Articular chondrocyte of knee joint (primary cell): ENCODE measurements around the gene ARHGAP11A. TPM values are rescaled to one million over a fixed set of nuclear protein-coding genes. Genes with fewer than 3 reads are reported as not detected.

Experiments used
- small RNA-seq: library from RNA; depleted of rRNA; stranded (forward); fragments of <200 nt; gene quantifications from one replicate; pipeline ENCODE3, GENCODE V24; 2012
- total RNA-seq: library from RNA; depleted of rRNA; stranded (reverse); fragments of >200 nt; gene quantifications from 2 replicates; pipeline ENCODE4 v1.2.3, GENCODE V29; 2012

ARHGAP11A gene, protein sequence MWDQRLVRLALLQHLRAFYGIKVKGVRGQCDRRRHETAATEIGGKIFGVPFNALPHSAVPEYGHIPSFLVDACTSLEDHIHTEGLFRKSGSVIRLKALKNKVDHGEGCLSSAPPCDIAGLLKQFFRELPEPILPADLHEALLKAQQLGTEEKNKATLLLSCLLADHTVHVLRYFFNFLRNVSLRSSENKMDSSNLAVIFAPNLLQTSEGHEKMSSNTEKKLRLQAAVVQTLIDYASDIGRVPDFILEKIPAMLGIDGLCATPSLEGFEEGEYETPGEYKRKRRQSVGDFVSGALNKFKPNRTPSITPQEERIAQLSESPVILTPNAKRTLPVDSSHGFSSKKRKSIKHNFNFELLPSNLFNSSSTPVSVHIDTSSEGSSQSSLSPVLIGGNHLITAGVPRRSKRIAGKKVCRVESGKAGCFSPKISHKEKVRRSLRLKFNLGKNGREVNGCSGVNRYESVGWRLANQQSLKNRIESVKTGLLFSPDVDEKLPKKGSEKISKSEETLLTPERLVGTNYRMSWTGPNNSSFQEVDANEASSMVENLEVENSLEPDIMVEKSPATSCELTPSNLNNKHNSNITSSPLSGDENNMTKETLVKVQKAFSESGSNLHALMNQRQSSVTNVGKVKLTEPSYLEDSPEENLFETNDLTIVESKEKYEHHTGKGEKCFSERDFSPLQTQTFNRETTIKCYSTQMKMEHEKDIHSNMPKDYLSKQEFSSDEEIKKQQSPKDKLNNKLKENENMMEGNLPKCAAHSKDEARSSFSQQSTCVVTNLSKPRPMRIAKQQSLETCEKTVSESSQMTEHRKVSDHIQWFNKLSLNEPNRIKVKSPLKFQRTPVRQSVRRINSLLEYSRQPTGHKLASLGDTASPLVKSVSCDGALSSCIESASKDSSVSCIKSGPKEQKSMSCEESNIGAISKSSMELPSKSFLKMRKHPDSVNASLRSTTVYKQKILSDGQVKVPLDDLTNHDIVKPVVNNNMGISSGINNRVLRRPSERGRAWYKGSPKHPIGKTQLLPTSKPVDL
- 17.1 and 23.5 TPM in 2 replicates for total RNA-seq

DNA sequence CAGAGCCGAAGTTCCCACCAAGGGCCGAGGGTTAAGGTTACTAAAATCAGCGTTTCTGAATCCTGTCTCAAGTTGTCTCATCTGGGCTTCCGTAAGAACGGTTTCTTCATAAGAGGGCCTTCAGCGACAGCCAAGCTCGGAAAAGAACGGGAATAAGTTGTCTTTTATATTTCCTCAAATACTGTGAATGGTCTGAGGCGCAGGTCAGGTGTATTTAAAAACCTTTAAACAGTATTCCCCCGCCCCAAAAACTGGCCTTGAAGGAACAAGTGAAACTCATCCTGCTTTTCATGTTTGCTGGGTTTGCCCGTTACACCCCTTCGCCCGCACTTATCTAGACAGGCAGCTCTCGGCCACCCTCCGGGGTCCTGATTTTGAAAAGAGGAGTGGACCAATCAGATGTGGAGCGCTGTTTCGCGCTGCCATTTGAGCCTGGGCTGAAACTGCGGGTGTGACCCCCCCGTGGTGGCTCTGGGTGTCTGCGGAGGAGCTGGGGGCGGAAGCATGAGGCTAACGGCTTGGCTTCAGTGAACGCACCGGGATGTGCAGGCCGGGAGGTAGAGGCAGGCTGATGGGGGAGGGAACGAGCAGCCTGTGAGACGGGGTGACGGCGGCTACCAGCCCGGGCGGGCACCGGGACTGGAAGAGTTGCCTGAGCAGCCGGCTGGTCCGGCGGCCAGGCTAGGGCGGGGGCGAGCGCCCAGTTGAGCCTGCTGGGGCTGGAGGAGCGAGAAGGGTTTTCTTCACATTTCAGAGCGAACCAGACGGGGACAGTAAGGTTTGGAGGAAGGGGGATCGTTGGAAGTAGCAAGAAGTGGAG lies at the start of gene ARHGAP11A:
Gene ARHGAP11A (plus strand): TSS at position 454 of the 820 bp plus-strand sequence. CDS start 708 bp downstream, outside the sequence.

DNA sequence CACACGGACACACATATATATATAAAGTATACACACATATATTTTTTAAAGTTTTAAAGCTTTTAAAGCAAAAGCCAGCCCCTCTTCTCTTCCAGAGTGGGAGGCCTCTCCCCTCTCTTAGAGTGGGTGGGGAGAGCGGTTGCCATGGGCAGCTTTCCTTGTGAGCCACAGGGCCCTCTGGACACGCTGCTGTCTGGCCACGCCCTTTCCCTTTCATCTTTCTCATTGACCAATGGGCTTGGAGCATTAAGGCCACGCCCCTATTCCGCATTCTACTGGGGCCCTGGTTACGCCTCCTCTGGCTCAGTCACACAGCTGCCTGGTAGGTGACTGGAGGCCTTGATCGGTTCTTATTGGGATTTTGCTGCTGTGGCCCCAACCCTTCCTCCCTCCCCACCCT lies 22.2 kb upstream of the ARHGAP11A start, which contains the start of gene GOLGA8N:
Gene GOLGA8N (plus strand): TSS at position 306 of the 400 bp plus-strand sequence.

DNA sequence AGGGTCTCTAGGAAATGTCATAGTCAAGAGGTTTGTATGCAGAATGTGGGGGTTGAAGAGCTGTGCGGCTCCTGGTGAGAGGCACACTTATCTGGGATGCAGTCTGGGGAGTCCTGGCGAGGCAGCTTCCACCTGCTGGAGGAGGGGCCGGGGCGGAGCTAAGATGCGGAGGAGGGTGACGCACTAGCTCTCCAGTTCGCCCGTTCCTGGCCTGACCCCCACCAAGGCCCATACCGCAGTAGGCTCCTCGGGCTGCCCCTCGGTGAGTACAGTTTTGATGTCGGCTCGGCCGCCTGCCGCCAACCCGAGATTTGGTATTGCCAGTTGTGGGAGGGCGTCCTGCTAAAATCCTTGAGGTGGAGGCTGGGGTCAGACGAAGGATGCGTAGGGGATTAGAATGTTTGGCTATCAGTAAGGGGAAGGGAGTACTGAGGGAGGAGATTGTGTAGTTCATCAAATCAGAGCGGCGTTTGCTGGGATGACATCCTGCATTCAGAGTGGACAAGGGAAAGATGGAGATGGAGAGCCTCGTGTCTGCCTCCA lies 26.3 kb downstream of the ARHGAP11A start, which contains the start of gene SCG5:
Gene SCG5 (plus strand): TSS at position 194 of the 543 bp plus-strand sequence. CDS start 1,883 bp downstream, outside the sequence.

Small RNA genes within 50 kb of the gene (small RNA-seq; reads per million reads assigned to genes)
- gene RN7SL286P = not detected

Other genes with a start within 250 kb of the ARHGAP11A start
- 0.32 and 1.6 TPM in 2 replicates for gene GOLGA8K, start 212.2 kb upstream of the ARHGAP11A start, total RNA-seq
- gene GOLGA8O, start 159.9 kb upstream of the ARHGAP11A start, total RNA-seq = 0.97 and 1.3 TPM in 2 replicates
- gene GOLGA8N, start 22.0 kb upstream of the ARHGAP11A start, total RNA-seq = 5.7 and 6.5 TPM in 2 replicates
- 2.1 and 5.3 TPM in 2 replicates for gene SCG5, start 26.2 kb downstream of the ARHGAP11A start, total RNA-seq
- 39.1 and 224 TPM in 2 replicates for gene GREM1, start 102.5 kb downstream of the ARHGAP11A start, total RNA-seq